Measurements from ENCODE around the gene ASTL. TPM values are rescaled to one million over a fixed set of nuclear protein-coding genes. Genes with fewer than 3 reads are reported as not detected.

The ASTL gene
- total RNA-seq, 1 experiment from 2014 or later, result 0.34 TPM

- H3K27me3 ChIP-seq (ENCODE audit: insufficient read depth, low read length), result no peaks in the 10 kb centered on the region
- no peaks in the 10 kb centered on the region for H3K36me3 ChIP-seq (ENCODE audit: control insufficient read depth in 1 of 2, insufficient read depth in 2 of 2, low read length in 2 of 2)
- H3K4me3 ChIP-seq (replicated peaks in 1 of 2; ENCODE audit: low read depth in 1 of 2, low read length in 2 of 2), result no peak overlapping the region
- no peak for DNase-seq (ENCODE audit: low read depth, low spot score)
- H3K9me3 ChIP-seq (ENCODE audit: control insufficient read depth in 1 of 2, insufficient read depth in 1 of 2, low read depth in 1 of 2, low read length in 2 of 2), result no peaks in the 10 kb centered on the region
- H3K9ac ChIP-seq (ENCODE audit: low read length), result no peak overlapping the region
- H3K4me1 ChIP-seq (ENCODE audit: control insufficient read depth in 1 of 2, insufficient read depth in 2 of 2, low read length in 2 of 2), result peaks cover 0 to 12% of the 10 kb centered on the region in 2 experiments; a peak in 2 of 4 replicates
- intact Hi-C loops (cut with micrococcal nuclease), result no loop called here
- no peak for TF ChIP-seq MAX (IDR thresholded peaks at IDR 0.05)
- TF ChIP-seq RAD21 (IDR thresholded peaks at IDR 0.05; ENCODE audit: low read depth), result no peak
- no peak for TF ChIP-seq POLR2AphosphoS5 (IDR thresholded peaks at IDR 0.05; ENCODE audit: low read depth, low read length)
- no peak for TF ChIP-seq ELF1 (IDR thresholded peaks at IDR 0.05; ENCODE audit: borderline replicate concordance, low read depth)
- no peak for TF ChIP-seq EZH2 (IDR thresholded peaks at IDR 0.05)
- TF ChIP-seq ZFX (IDR thresholded peaks at IDR 0.05), result no peak
- TF ChIP-seq YY1 (IDR thresholded peaks at IDR 0.05; ENCODE audit: extremely low read depth, insufficient replicate concordance, low read depth, low read length), result no peak
- no peak for TF ChIP-seq CBX3 (IDR thresholded peaks at IDR 0.05; ENCODE audit: low read depth)
- no peak for TF ChIP-seq JUND (IDR thresholded peaks at IDR 0.05)
- no peak for TF ChIP-seq FOSL1 (IDR thresholded peaks at IDR 0.05; ENCODE audit: low read depth)
- TF ChIP-seq POLR2A (IDR thresholded peaks at IDR 0.05; ENCODE audit: borderline replicate concordance, extremely low read depth, insufficient read depth, insufficient read length), result no peak
- no peak for TF ChIP-seq ATF3 (IDR thresholded peaks at IDR 0.05)
- TF ChIP-seq EZH2phosphoT487 (IDR thresholded peaks at IDR 0.05; ENCODE audit: borderline replicate concordance), result no peak
- TF ChIP-seq ZNF274 (IDR thresholded peaks at IDR 0.05; ENCODE audit: low read depth, low read length), result no peak
- TF ChIP-seq CEBPB (IDR thresholded peaks at IDR 0.05; ENCODE audit: low read depth), result no peak
- no peak for TF ChIP-seq REST (IDR thresholded peaks at IDR 0.05; ENCODE audit: low read depth)
- no peak for TF ChIP-seq SIN3A (IDR thresholded peaks at IDR 0.05; ENCODE audit: low read depth)
- TF ChIP-seq SRF (IDR thresholded peaks at IDR 0.05; ENCODE audit: low read depth), result no peak
- no peak for TF ChIP-seq ZBTB33 (IDR thresholded peaks at IDR 0.05; ENCODE audit: extremely low read depth, insufficient replicate concordance, low read length)
- no peak for TF ChIP-seq TCF7L2 (IDR thresholded peaks at IDR 0.05; ENCODE audit: borderline replicate concordance, extremely low read depth, insufficient read depth, insufficient read length)
- H2AFZ ChIP-seq (ENCODE audit: low read depth, low read length, poor library complexity, severe bottlenecking), result no peak overlapping the region
- RAD21 ChIA-PET (ENCODE audit: low non-redundant PET in 1 of 2, low total read pairs in 2 of 2, uncharacterized antibody in 2 of 2, unreplicated experiment in 2 of 2), result no interaction called here
- no peak for ATAC-seq
- no peaks in the 10 kb centered on the region for H3K9me2 ChIP-seq (ENCODE audit: insufficient read depth)
- no TSS peak for BruUV-seq (replicated peaks)
- POLR2A ChIA-PET, result no interaction called here
- H4K20me1 ChIP-seq (ENCODE audit: insufficient read depth), result no peaks in the 10 kb centered on the region
- CTCF ChIA-PET, result interaction anchor here (1.7 kb wide), 1 partner anchor 29 kb away, joined by 4 read pairs; no protein-coding TSS in a partner anchor
- H3K79me2 ChIP-seq (ENCODE audit: insufficient read depth, low read length), result no peaks in the 10 kb centered on the region
- no peak overlapping the region for H3K4me2 ChIP-seq (ENCODE audit: low read length)
- H3K27ac ChIP-seq (ENCODE audit: low read depth, low read length), result no peak overlapping the region
Observed at GRCh38 chr2:96088340-96089335, 49.7 kb downstream of the ASTL start.
